Measurements from ENCODE around the gene THEMIS.

DNA sequence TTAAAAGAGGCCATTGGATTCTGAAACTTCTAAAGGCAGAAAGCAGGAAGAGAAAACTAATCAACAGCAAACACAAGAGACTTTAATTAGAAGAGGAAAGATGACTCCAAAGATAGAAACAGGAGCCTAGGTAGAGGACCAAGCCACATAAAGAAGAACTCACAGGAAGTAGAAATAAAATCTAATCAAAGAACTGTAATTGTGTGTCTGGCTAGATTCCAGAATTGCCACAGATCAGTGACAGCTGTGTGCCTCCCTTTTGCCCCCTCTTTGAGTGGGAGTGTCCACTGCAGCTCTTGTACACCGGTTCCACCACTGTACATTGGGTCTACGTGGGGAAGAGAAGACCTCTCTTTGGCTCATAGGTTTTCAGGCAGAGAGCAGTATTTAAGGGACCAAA, 22.3 kb upstream of the THEMIS start:
- TF ChIP-seq, protein P1, sequence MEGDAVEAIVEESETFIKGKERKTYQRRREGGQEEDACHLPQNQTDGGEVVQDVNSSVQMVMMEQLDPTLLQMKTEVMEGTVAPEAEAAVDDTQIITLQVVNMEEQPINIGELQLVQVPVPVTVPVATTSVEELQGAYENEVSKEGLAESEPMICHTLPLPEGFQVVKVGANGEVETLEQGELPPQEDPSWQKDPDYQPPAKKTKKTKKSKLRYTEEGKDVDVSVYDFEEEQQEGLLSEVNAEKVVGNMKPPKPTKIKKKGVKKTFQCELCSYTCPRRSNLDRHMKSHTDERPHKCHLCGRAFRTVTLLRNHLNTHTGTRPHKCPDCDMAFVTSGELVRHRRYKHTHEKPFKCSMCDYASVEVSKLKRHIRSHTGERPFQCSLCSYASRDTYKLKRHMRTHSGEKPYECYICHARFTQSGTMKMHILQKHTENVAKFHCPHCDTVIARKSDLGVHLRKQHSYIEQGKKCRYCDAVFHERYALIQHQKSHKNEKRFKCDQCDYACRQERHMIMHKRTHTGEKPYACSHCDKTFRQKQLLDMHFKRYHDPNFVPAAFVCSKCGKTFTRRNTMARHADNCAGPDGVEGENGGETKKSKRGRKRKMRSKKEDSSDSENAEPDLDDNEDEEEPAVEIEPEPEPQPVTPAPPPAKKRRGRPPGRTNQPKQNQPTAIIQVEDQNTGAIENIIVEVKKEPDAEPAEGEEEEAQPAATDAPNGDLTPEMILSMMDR (IDR thresholded peaks at IDR 0.05; ENCODE audit: poor library complexity, severe bottlenecking) = no peak
- TF ChIP-seq EZH2 (IDR thresholded peaks at IDR 0.05; ENCODE audit: borderline replicate concordance, insufficient read depth, low read length, poor library complexity, severe bottlenecking) = no peak
- no peak for TF ChIP-seq SMC3 (conservative IDR thresholded peaks at IDR 0.05; ENCODE audit: poor library complexity)
- TF ChIP-seq POLR2AphosphoS5 (IDR thresholded peaks at IDR 0.05) = no peak
- no peak for TF ChIP-seq EP300 (conservative IDR thresholded peaks at IDR 0.05; ENCODE audit: poor library complexity, severe bottlenecking)

Measured in neural cell (in vitro differentiated cells).